Osteocyte (in vitro differentiated cells): ENCODE data around the gene FAM98B. TPM values are rescaled to one million over a fixed set of nuclear protein-coding genes. Genes with fewer than 3 reads are reported as not detected.

Source experiments
- DNase-seq: peaks from one replicate; pipeline ENCODE4 v3.0.0; 2021; ENCODE audit warnings: mixed read lengths; ENCODE audit not compliant: unreplicated experiment; ENCODE audit errors: extremely low spot score
- H3K27ac Mint-ChIP-seq: one replicate; pipeline ENCODE4 v1.8.0; 2021; ENCODE audit warnings: mild to moderate bottlenecking, mixed read lengths; ENCODE audit not compliant: unreplicated experiment
- H3K27me3 Mint-ChIP-seq: one replicate; pipeline ENCODE4 v1.8.0; 2021; ENCODE audit warnings: mixed read lengths; ENCODE audit not compliant: unreplicated experiment
- H3K36me3 Mint-ChIP-seq: one replicate; pipeline ENCODE4 v1.8.0; 2021; ENCODE audit warnings: mixed read lengths; ENCODE audit not compliant: unreplicated experiment
- H3K4me1 Mint-ChIP-seq: one replicate; pipeline ENCODE4 v1.8.0; 2021; ENCODE audit warnings: mixed read lengths; ENCODE audit not compliant: unreplicated experiment
- H3K4me3 Mint-ChIP-seq: one replicate; pipeline ENCODE4 v1.8.0; 2021; ENCODE audit warnings: mild to moderate bottlenecking, moderate library complexity, mixed read lengths; ENCODE audit not compliant: unreplicated experiment
- H3K9me3 Mint-ChIP-seq: one replicate; pipeline ENCODE4 v1.8.0; 2021; ENCODE audit warnings: mixed read lengths; ENCODE audit not compliant: unreplicated experiment
- CTCF ChIP-seq: fragments of 200-600 bp; sonication (generic); IDR thresholded peaks from 2 replicates; pipeline ENCODE4 v1.5.0; 2021; ENCODE audit warnings: antibody characterized with exemption, mild to moderate bottlenecking, moderate library complexity
- total RNA-seq: library from RNA; stranded (reverse); gene quantifications from 2 replicates; pipeline ENCODE4 v1.2.1, GENCODE V29; 2021

Gene FAM98B
- total RNA-seq, 1 donor from 2014 or later: 19.3 TPM

GRCh38 chr15:38486936-38487335 lies 33.0 kb downstream of the FAM98B start:
- Mint-ChIP-seq H3K9me3 (no peaks in the 10 kb centered on the region), H3K4me3 (no peak overlapping the region), H3K27me3 (no peaks in the 10 kb centered on the region), H3K4me1 (peaks cover 32% of the 10 kb centered on the region), H3K36me3 (peaks cover 13% of the 10 kb centered on the region), H3K27ac (no peak overlapping the region)
- TF ChIP-seq CTCF: no peak
- DNase-seq: no peak

GRCh38 chr15:38487378-38487777 lies 33.5 kb downstream of the FAM98B start:
- Mint-ChIP-seq H3K27me3 (no peaks in the 10 kb centered on the region), H3K36me3 (peaks cover 8% of the 10 kb centered on the region), H3K27ac (no peak overlapping the region), H3K9me3 (no peaks in the 10 kb centered on the region), H3K4me3 (no peak overlapping the region), H3K4me1 (peaks cover 33% of the 10 kb centered on the region)
- TF ChIP-seq CTCF: no peak
- no peak for DNase-seq

- H3K27ac Mint-ChIP-seq: peak overlapping the region; percentile 59
- H3K9me3 Mint-ChIP-seq: no peaks in the 10 kb centered on the region
- H3K4me1 Mint-ChIP-seq: peaks cover 33% of the 10 kb centered on the region
- H3K4me3 Mint-ChIP-seq: peak overlapping the region; percentile 2
- no peak for TF ChIP-seq CTCF
- peaks cover 7% of the 10 kb centered on the region for H3K36me3 Mint-ChIP-seq
- DNase-seq: no peak
- H3K27me3 Mint-ChIP-seq: no peaks in the 10 kb centered on the region
Observed at GRCh38 chr15:38490242-38490922, 36.5 kb downstream of the FAM98B start.

GRCh38 chr15:38496151-38496550 lies 42.2 kb downstream of the FAM98B start:
- Mint-ChIP-seq H3K9me3 (no peaks in the 10 kb centered on the region), H3K4me1 (peaks cover 3% of the 10 kb centered on the region)
- no peak for DNase-seq

GRCh38 chr15:38499651-38500050 lies 45.7 kb downstream of the FAM98B start:
- no peak for DNase-seq
- Mint-ChIP-seq H3K4me1 (no peaks in the 10 kb centered on the region), H3K27ac (no peak overlapping the region), H3K36me3 (no peaks in the 10 kb centered on the region), H3K27me3 (no peaks in the 10 kb centered on the region), H3K9me3 (no peaks in the 10 kb centered on the region), H3K4me3 (no peak overlapping the region)
- TF ChIP-seq CTCF: no peak

More at GRCh38 chr15:38496151-38496550, 42.2 kb downstream of the FAM98B start:
- Mint-ChIP-seq H3K27ac (no peak overlapping the region), H3K27me3 (no peaks in the 10 kb centered on the region), H3K4me3 (no peak overlapping the region), H3K36me3 (no peaks in the 10 kb centered on the region)
- no peak for TF ChIP-seq CTCF
